COLO668 (cell line): ENCODE results near the gene GSK3B.

Experiments used
- DNase-seq: peaks from one replicate; lab custom pipeline; 2025; ENCODE audit not compliant: unreplicated experiment; lab: John Stamatoyannopoulos, UW

GSK3B gene

GRCh38 chr3:119885746-119886530 is 208.3 kb downstream of the GSK3B start:
- no peak for DNase-seq

GRCh38 chr3:119884161-119884557 is 210.1 kb downstream of the GSK3B start:
- DNase-seq, result no peak

- no peak for DNase-seq
Measured at GRCh38 chr3:119883461-119884160, 210.6 kb downstream of the GSK3B start.

- DNase-seq, result no peak
Measured at GRCh38 chr3:119880966-119881365, 213.3 kb downstream of the GSK3B start.

- DNase-seq, result no peak
Measured at GRCh38 chr3:119873646-119874045, 220.6 kb downstream of the GSK3B start.

- no peak for DNase-seq
Measured at GRCh38 chr3:119872773-119873172, 221.5 kb downstream of the GSK3B start.

GRCh38 chr3:119871571-119871970 is 222.7 kb downstream of the GSK3B start:
- DNase-seq, result no peak

- no peak for DNase-seq
Measured at GRCh38 chr3:119870512-119870911, 223.7 kb downstream of the GSK3B start.

- DNase-seq, result no peak
Measured at GRCh38 chr3:119864476-119864875, 229.8 kb downstream of the GSK3B start.

- no peak for DNase-seq
Measured at GRCh38 chr3:119862616-119863015, 231.6 kb downstream of the GSK3B start.

- DNase-seq, result no peak
Measured at GRCh38 chr3:119861681-119862080, 232.6 kb downstream of the GSK3B start.

- no peak for DNase-seq
Measured at GRCh38 chr3:119859728-119860127, 234.5 kb downstream of the GSK3B start.

- no peak for DNase-seq
Measured at GRCh38 chr3:119858957-119859356, 235.3 kb downstream of the GSK3B start.

- DNase-seq, result no peak
Measured at GRCh38 chr3:119856695-119857094, 237.6 kb downstream of the GSK3B start.

- DNase-seq, result no peak
Measured at GRCh38 chr3:119849126-119849525, 245.1 kb downstream of the GSK3B start.

GRCh38 chr3:119841808-119842471 is 252.3 kb downstream of the GSK3B start:
- DNase-seq, result no peak

GRCh38 chr3:119835556-119835955 is 258.7 kb downstream of the GSK3B start:
- DNase-seq, result no peak

GRCh38 chr3:119834754-119835370 is 259.4 kb downstream of the GSK3B start:
- DNase-seq, result no peak

GRCh38 chr3:119831941-119832371 is 262.3 kb downstream of the GSK3B start:
- DNase-seq, result no peak

GRCh38 chr3:119831022-119831421 is 263.2 kb downstream of the GSK3B start:
- no peak for DNase-seq

GRCh38 chr3:119829420-119829819 is 264.8 kb downstream of the GSK3B start:
- no peak for DNase-seq
